ENCODE data around the gene IL2RG. TPM values are rescaled to one million over a fixed set of nuclear protein-coding genes. Genes with fewer than 3 reads are reported as not detected.

Gene IL2RG
- polyA plus RNA-seq, 1 donor (not counting 4 experiments of a cell fraction or from before 2014, with no cell fraction given): 0.12 TPM

DNA sequence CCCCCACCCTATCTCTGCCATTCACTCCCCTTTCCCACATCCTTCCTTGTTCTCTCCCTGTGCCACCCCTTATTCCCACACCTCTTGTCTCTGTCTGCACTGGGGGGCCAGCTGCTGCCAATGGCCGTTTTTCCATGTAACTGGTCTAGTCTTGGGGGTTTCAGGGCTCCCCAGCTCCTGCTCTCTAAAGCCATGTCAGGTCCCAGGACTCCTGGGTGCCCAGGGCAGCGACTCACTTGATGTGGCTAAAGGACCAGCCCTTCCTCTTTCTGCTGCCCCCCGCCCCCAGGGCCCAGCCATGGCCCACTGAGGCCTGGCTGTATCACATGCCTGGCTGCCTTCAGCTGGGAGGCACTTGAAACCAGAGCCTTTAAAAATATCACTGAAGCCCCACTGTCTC is 43.3 kb upstream of the IL2RG start:
- dilution Hi-C loops (cut with MboI; ENCODE audit: extremely low pct_ligation_motif_present, low sequenced_read_pairs): no loop called here
- Histone ChIP-seq H3K9me3 (ENCODE audit: control insufficient read depth, low read depth, low read length) (no peaks in the 10 kb centered on the region), H3K36me3 (ENCODE audit: control insufficient read depth in 2 of 2, extremely low read depth in 1 of 2, insufficient read depth in 2 of 2, low read length in 2 of 2) (no peaks in the 10 kb centered on the region), H3K4me3 (ENCODE audit: control insufficient read depth in 2 of 3, extremely low read depth in 1 of 3, insufficient read depth in 2 of 3, low read depth in 1 of 3, low read length in 3 of 3) (no peak overlapping the region), H4K20me1 (ENCODE audit: control insufficient read depth, extremely low read depth, insufficient read depth, low read length) (no peaks in the 10 kb centered on the region), H3K9me1 (ENCODE audit: control insufficient read depth, extremely low read depth, insufficient read depth, low read length) (no peaks in the 10 kb centered on the region), H3K27me3 (ENCODE audit: control insufficient read depth, extremely low read depth, insufficient read depth, low read length) (no peaks in the 10 kb centered on the region), H2AFZ (ENCODE audit: control insufficient read depth, low read length) (no peak overlapping the region), H3K4me2 (ENCODE audit: control insufficient read depth, extremely low read depth, insufficient read depth, low read depth, low read length) (no peak overlapping the region), H3K79me2 (ENCODE audit: control insufficient read depth, insufficient read depth, low read length) (no peaks in the 10 kb centered on the region), H3K4me1 (ENCODE audit: control insufficient read depth, extremely low read depth, insufficient read depth, low read length) (no peaks in the 10 kb centered on the region), H3K27ac (ENCODE audit: control insufficient read depth, insufficient read depth, low read length) (no peak overlapping the region), H3K9ac (ENCODE audit: control insufficient read depth, extremely low read depth, insufficient read depth, low read length) (no peak overlapping the region)
- DNase-seq (ENCODE audit: low read depth, low spot score) (no peak), FAIRE-seq (no peak)
- no peak for TF ChIP-seq EZH2 (IDR thresholded peaks at IDR 0.05; ENCODE audit: low read length)
- TF ChIP-seq, protein P1, sequence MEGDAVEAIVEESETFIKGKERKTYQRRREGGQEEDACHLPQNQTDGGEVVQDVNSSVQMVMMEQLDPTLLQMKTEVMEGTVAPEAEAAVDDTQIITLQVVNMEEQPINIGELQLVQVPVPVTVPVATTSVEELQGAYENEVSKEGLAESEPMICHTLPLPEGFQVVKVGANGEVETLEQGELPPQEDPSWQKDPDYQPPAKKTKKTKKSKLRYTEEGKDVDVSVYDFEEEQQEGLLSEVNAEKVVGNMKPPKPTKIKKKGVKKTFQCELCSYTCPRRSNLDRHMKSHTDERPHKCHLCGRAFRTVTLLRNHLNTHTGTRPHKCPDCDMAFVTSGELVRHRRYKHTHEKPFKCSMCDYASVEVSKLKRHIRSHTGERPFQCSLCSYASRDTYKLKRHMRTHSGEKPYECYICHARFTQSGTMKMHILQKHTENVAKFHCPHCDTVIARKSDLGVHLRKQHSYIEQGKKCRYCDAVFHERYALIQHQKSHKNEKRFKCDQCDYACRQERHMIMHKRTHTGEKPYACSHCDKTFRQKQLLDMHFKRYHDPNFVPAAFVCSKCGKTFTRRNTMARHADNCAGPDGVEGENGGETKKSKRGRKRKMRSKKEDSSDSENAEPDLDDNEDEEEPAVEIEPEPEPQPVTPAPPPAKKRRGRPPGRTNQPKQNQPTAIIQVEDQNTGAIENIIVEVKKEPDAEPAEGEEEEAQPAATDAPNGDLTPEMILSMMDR (optimal IDR thresholded peaks at IDR 0.05 in 1 of 3, IDR thresholded peaks at IDR 0.05 in 1 of 3, conservative IDR thresholded peaks at IDR 0.05 in 1 of 3; ENCODE audit: extremely low read depth in 1 of 3, insufficient read depth in 2 of 3, low read length in 3 of 3): no peak

DNA sequence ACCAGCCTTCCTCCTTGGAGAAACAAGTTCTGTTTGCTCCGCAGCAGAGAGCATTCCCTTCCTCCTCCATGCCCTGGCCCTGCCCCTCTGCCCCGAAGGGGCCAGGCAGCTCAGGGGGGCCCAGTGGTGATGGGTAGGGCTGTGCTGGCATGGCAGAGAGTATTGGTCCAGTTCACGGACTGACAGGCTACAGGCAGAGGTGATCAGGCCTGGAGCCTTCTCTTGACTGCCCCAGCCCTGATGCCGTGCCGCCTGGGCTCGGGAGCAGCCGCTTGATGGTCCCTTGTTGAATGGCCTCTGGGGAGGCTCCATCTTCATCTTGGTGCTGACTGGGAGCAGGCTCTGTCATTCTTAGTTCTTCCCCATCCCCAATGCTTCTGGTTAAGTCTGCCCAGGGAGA is 42.8 kb upstream of the IL2RG start:
- no peak overlapping the region for H3K9ac ChIP-seq (ENCODE audit: control insufficient read depth, extremely low read depth, insufficient read depth, low read length)
- dilution Hi-C loops (cut with MboI; ENCODE audit: extremely low pct_ligation_motif_present, low sequenced_read_pairs): no loop called here

More for the DNA sequence above, 42.8 kb upstream of the IL2RG start:
- Histone ChIP-seq H3K27me3 (ENCODE audit: control insufficient read depth, extremely low read depth, insufficient read depth, low read length) (no peaks in the 10 kb centered on the region), H3K4me3 (ENCODE audit: control insufficient read depth in 2 of 3, extremely low read depth in 1 of 3, insufficient read depth in 2 of 3, low read depth in 1 of 3, low read length in 3 of 3) (no peak overlapping the region), H4K20me1 (ENCODE audit: control insufficient read depth, extremely low read depth, insufficient read depth, low read length) (no peaks in the 10 kb centered on the region), H3K9me3 (ENCODE audit: control insufficient read depth, low read depth, low read length) (no peaks in the 10 kb centered on the region), H3K4me2 (ENCODE audit: control insufficient read depth, extremely low read depth, insufficient read depth, low read depth, low read length) (no peak overlapping the region), H3K27ac (ENCODE audit: control insufficient read depth, insufficient read depth, low read length) (no peak overlapping the region), H3K4me1 (ENCODE audit: control insufficient read depth, extremely low read depth, insufficient read depth, low read length) (no peaks in the 10 kb centered on the region), H3K9me1 (ENCODE audit: control insufficient read depth, extremely low read depth, insufficient read depth, low read length) (no peaks in the 10 kb centered on the region), H3K79me2 (ENCODE audit: control insufficient read depth, insufficient read depth, low read length) (no peaks in the 10 kb centered on the region), H3K36me3 (ENCODE audit: control insufficient read depth in 2 of 2, extremely low read depth in 1 of 2, insufficient read depth in 2 of 2, low read length in 2 of 2) (no peaks in the 10 kb centered on the region), H2AFZ (ENCODE audit: control insufficient read depth, low read length) (no peak overlapping the region)
- DNase-seq (ENCODE audit: low read depth, low spot score) (no peak), FAIRE-seq (no peak)
- TF ChIP-seq EZH2 (IDR thresholded peaks at IDR 0.05; ENCODE audit: low read length): no peak
- TF ChIP-seq, protein P1 (optimal IDR thresholded peaks at IDR 0.05 in 1 of 3, IDR thresholded peaks at IDR 0.05 in 1 of 3, conservative IDR thresholded peaks at IDR 0.05 in 1 of 3; ENCODE audit: extremely low read depth in 1 of 3, insufficient read depth in 2 of 3, low read length in 3 of 3): no peak

Measured in keratinocyte (primary cell).